ENCODE measurements around the gene PTTG1IP. TPM values are rescaled to one million over a fixed set of nuclear protein-coding genes. Genes with fewer than 3 reads are reported as not detected.
"Not testable (repeated sequence)": the region's sequence is repeated elsewhere in the genome, so short reads cannot be mapped to it uniquely, and the experiment has no call there.

The PTTG1IP gene
- total RNA-seq, 2 donors from 2014 or later, result 284 to 303 TPM

GRCh38 chr21:44883250-44883649 lies 9.8 kb upstream of the PTTG1IP start:
- Histone ChIP-seq H3K9me3 (no peaks in the 10 kb centered on the region), H3K36me3 (no peaks in the 10 kb centered on the region), H3K4me3 (no peak overlapping the region), H3K27ac (no peak overlapping the region), H3K27me3 (no peaks in the 10 kb centered on the region), H3K4me1 (peaks cover 0 to 15% of the 10 kb centered on the region in 2 donors)
- TF ChIP-seq, protein P1, sequence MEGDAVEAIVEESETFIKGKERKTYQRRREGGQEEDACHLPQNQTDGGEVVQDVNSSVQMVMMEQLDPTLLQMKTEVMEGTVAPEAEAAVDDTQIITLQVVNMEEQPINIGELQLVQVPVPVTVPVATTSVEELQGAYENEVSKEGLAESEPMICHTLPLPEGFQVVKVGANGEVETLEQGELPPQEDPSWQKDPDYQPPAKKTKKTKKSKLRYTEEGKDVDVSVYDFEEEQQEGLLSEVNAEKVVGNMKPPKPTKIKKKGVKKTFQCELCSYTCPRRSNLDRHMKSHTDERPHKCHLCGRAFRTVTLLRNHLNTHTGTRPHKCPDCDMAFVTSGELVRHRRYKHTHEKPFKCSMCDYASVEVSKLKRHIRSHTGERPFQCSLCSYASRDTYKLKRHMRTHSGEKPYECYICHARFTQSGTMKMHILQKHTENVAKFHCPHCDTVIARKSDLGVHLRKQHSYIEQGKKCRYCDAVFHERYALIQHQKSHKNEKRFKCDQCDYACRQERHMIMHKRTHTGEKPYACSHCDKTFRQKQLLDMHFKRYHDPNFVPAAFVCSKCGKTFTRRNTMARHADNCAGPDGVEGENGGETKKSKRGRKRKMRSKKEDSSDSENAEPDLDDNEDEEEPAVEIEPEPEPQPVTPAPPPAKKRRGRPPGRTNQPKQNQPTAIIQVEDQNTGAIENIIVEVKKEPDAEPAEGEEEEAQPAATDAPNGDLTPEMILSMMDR (IDR thresholded peaks at IDR 0.05), result no peak
- DNase-seq (ENCODE audit: low spot score), result no peak

DNA sequence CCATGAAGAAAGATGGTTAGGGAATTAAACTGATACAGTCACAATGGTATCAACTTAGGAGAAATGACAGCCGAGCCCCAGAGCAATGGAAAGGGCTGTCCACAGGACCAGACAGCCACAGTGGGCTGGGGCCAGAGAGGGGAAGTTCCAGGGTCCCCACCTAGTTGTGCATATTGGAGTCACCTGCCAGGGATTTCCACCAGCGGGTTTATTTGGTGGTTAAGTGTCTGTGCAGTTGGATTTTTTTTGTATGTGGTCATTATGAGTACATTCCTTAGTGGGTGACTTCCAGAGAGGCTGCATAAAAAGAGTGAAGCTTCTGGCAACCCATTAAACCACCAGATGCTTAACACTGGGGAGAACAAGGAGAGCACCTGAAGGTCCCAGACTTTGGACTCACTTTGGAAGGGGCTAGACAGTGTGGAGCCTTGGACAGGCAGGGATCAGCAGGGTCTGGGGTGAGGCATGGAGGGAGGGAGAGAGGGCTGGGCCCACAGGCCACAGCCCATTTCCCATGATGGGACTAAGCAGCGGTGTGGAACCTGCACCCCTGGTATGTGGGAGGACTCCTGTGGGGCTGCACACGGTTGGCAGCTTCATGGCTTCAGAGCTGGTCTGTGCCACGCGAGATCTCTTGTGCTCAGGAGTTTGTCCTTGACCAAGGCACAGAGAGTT lies 7.8 kb upstream of the PTTG1IP start:
- peak overlapping the region in 1 of 2 donors; percentile 43 for H3K27ac ChIP-seq
- no peaks in the 10 kb centered on the region for H3K27me3 ChIP-seq
- H3K4me1 ChIP-seq, result peaks cover 0 to 15% of the 10 kb centered on the region in 2 donors
- TF ChIP-seq, protein P1 (IDR thresholded peaks at IDR 0.05), result no peak
- no peak for DNase-seq (ENCODE audit: low spot score)
- H3K36me3 ChIP-seq, result no peaks in the 10 kb centered on the region
- H3K4me3 ChIP-seq, result no peak overlapping the region
- H3K9me3 ChIP-seq, result no peaks in the 10 kb centered on the region

DNA sequence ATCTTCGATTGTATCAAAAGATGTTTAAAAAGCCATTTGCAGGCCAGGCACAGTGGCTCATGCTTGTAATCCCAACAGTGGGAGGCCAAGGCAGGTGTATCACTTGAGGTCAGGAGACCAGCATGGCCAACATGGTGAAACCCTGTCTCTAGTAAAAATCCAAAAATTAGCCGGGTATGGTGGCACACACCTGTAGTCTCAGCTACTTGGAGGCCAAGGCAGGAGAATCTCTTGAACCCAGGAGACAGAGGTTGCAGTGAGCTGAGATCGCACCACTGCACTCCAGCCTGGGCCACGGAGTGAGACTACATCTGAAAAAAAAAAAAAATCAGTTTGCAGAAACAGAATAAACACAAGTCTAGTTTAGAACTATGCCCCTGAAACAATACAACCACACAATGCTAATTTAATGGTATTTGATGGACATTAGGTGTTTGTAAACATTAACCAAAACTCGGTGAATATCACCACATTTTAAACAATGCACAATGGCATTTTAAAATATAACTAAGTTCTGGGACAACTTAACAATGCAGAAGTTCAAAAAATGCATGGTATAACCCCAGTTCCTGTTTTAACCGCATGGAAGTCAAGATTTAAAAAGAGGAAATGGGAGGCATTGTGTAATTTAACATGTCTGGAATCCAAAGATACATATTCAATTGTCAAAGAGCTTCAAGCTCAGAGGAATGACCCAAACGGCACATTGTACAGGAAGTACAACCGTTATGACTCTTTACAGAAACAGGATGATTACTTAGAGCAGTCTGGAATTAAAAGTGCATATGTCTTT lies 7.1 kb upstream of the PTTG1IP start:
- H3K36me3 ChIP-seq, result no peaks in the 10 kb centered on the region
- no peaks in the 10 kb centered on the region for H3K9me3 ChIP-seq
- no peak for DNase-seq (ENCODE audit: low spot score)
- peaks cover 0 to 21% of the 10 kb centered on the region in 2 donors for H3K4me1 ChIP-seq
- TF ChIP-seq, protein P1 (IDR thresholded peaks at IDR 0.05), result no peak
- H3K27me3 ChIP-seq, result no peaks in the 10 kb centered on the region
- no peak overlapping the region for H3K4me3 ChIP-seq
- H3K27ac ChIP-seq, result peak overlapping the region; percentile 26 to 43

- H3K36me3 ChIP-seq; H3K27me3 ChIP-seq; H3K27ac ChIP-seq; DNase-seq (ENCODE audit: low spot score); H3K4me3 ChIP-seq; H3K9me3 ChIP-seq: not testable (repeated sequence)
- peaks cover 0 to 30% of the 10 kb centered on the region in 2 donors for H3K4me1 ChIP-seq
Observed at GRCh38 chr21:44879238-44879637, 5.7 kb upstream of the PTTG1IP start.

DNA sequence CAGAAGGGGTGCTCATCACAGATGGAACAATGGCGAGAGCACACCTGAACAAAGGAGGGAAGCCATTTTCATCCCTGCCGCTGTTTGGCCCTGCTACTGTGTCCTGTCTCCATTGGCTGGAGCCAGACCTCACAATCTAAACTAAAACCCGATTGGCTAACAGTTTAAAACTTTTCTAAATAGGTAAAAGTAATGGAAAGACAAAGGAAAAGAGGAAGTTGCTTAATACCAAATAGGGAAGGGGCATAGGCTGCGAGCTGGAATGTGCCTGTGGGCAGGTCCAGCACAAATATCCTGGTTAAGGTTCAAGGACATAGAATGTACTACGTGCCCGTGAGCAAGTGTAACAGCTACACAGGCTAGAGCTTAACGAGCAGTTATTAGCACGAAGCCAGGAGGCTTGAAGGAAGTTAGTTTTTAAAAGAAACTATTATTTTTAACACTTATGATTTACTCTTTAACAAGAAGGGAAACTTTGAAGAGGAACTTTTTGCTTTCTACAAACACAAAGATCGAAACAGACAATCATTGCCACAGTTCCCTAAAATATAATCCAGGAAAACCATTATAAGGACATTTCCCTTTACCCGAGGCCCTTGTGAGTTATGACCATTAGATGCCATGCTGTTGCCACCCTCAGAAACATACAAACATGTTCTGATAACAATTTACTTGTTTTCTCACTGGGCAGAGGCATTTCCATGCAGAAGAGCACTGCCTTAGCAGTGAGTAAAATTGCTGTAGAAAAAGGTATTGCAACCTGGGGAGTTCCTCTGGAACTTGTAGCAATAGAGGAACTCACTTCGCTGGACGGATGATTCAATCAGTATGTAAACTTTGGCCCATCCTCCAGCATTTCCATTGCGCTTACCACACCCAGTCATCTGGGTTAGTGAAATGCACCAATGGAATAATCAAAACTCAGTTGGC lies 4.8 kb upstream of the PTTG1IP start:
- peaks cover 0 to 30% of the 10 kb centered on the region in 2 donors for H3K4me1 ChIP-seq

More for the DNA sequence above, 4.8 kb upstream of the PTTG1IP start:
- no peak overlapping the region for H3K27ac ChIP-seq
- H3K9me3 ChIP-seq, result no peaks in the 10 kb centered on the region
- H3K36me3 ChIP-seq, result no peaks in the 10 kb centered on the region
- no peak for DNase-seq (ENCODE audit: low spot score)
- H3K4me3 ChIP-seq, result no peak overlapping the region
- TF ChIP-seq, protein P1 (IDR thresholded peaks at IDR 0.05), result no peak
- no peaks in the 10 kb centered on the region for H3K27me3 ChIP-seq
